ENCODE data around the gene DLGAP1. TPM values are rescaled to one million over a fixed set of nuclear protein-coding genes. Genes with fewer than 3 reads are reported as not detected.

DLGAP1 gene
- total RNA-seq, 1 experiment from 2014 or later, result 0.39 TPM

DNA sequence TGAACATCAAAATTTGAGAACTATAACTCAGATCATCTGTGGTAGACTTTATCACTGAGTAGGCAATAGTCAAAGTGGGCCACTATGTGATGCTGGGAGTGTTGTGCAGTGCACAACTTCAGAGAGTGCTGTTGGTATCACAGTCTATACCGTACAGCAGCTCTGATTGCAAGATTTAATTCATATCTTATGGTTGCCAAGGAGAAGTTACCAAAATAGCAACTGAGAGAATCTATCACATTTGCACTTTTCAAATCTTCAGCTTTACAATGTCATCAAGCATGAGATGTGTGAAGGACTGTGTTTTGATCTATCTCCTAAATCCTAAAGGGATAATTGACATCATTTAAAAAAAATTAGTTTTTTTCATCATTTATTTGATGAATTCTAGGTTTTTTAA is 216.1 kb downstream of the DLGAP1 start:
- H3K27me3 ChIP-seq (ENCODE audit: insufficient read depth, low read length), result no peaks in the 10 kb centered on the region
- peaks cover 0 to 19% of the 10 kb centered on the region in 2 experiments; a peak in 1 of 4 replicates for H3K9me3 ChIP-seq (ENCODE audit: control insufficient read depth in 1 of 2, insufficient read depth in 1 of 2, low read depth in 1 of 2, low read length in 2 of 2)
- no peak overlapping the region for H3K4me2 ChIP-seq (ENCODE audit: low read length)
- CTCF ChIA-PET, result no interaction called here
- H4K20me1 ChIP-seq (ENCODE audit: insufficient read depth), result no peaks in the 10 kb centered on the region; the same call in 1 of the 2 replicates
- no peaks in the 10 kb centered on the region for H3K36me3 ChIP-seq (ENCODE audit: control insufficient read depth in 1 of 2, insufficient read depth in 2 of 2, low read length in 2 of 2)
- POLR2A ChIA-PET, result no interaction called here
- DNase-seq (ENCODE audit: low read depth, low spot score) (no peak), ATAC-seq (no peak)
- H2AFZ ChIP-seq (ENCODE audit: low read depth, low read length, poor library complexity, severe bottlenecking), result no peak overlapping the region
- no peaks in the 10 kb centered on the region for H3K79me2 ChIP-seq (ENCODE audit: insufficient read depth, low read length)
- no peaks in the 10 kb centered on the region for H3K9me2 ChIP-seq (ENCODE audit: insufficient read depth)
- no peaks in the 10 kb centered on the region for H3K4me1 ChIP-seq (ENCODE audit: control insufficient read depth in 1 of 2, insufficient read depth in 2 of 2, low read length in 2 of 2)
- TF ChIP-seq CBX3 (IDR thresholded peaks at IDR 0.05; ENCODE audit: low read depth), result no peak
- no peak for TF ChIP-seq YY1 (IDR thresholded peaks at IDR 0.05; ENCODE audit: extremely low read depth, insufficient replicate concordance, low read depth, low read length)
- TF ChIP-seq EZH2 (IDR thresholded peaks at IDR 0.05), result no peak
- TF ChIP-seq, protein P1, sequence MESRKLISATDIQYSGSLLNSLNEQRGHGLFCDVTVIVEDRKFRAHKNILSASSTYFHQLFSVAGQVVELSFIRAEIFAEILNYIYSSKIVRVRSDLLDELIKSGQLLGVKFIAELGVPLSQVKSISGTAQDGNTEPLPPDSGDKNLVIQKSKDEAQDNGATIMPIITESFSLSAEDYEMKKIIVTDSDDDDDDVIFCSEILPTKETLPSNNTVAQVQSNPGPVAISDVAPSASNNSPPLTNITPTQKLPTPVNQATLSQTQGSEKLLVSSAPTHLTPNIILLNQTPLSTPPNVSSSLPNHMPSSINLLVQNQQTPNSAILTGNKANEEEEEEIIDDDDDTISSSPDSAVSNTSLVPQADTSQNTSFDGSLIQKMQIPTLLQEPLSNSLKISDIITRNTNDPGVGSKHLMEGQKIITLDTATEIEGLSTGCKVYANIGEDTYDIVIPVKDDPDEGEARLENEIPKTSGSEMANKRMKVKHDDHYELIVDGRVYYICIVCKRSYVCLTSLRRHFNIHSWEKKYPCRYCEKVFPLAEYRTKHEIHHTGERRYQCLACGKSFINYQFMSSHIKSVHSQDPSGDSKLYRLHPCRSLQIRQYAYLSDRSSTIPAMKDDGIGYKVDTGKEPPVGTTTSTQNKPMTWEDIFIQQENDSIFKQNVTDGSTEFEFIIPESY (IDR thresholded peaks at IDR 0.05; ENCODE audit: extremely low read depth, insufficient replicate concordance, low read length), result no peak
- H3K9ac ChIP-seq (ENCODE audit: low read length), result no peak overlapping the region
- RAD21 ChIA-PET (ENCODE audit: low non-redundant PET in 1 of 2, low total read pairs in 2 of 2, uncharacterized antibody in 2 of 2, unreplicated experiment in 2 of 2), result no interaction called here
- H3K4me3 ChIP-seq (replicated peaks in 1 of 2; ENCODE audit: low read depth in 1 of 2, low read length in 2 of 2), result no peak overlapping the region
- H3K27ac ChIP-seq (ENCODE audit: low read depth, low read length), result no peak overlapping the region
- intact Hi-C loops (cut with micrococcal nuclease), result no loop called here
- no TSS peak for BruUV-seq (replicated peaks)

DNA sequence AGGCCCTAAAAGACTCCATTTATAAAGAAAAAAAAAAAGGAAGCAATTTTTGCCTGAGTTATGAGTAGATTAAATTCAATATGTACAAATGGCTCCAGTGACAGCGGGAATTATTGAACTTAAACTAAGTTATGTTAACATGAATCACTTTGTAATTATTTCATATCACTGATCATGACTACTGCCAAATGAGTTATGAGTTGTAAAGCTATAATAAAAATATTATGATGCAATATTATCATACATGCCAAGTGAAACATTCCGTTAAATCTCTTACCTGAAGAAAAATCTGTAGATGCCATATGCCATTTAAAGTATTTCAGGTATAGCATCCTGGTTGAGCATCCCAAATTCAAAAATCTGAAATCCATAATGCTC is 217.5 kb downstream of the DLGAP1 start:
- no peak overlapping the region for H2AFZ ChIP-seq (ENCODE audit: low read depth, low read length, poor library complexity, severe bottlenecking)
- BruUV-seq (replicated peaks), result no TSS peak
- TF ChIP-seq ELF1 (IDR thresholded peaks at IDR 0.05; ENCODE audit: borderline replicate concordance, low read depth) (no peak), ZNF274 (IDR thresholded peaks at IDR 0.05; ENCODE audit: low read depth, low read length) (no peak), POLR2AphosphoS5 (IDR thresholded peaks at IDR 0.05; ENCODE audit: low read depth, low read length) (no peak), YY1 (IDR thresholded peaks at IDR 0.05; ENCODE audit: extremely low read depth, insufficient replicate concordance, low read depth, low read length) (no peak), CBX3 (IDR thresholded peaks at IDR 0.05; ENCODE audit: low read depth) (no peak), EGR1 (IDR thresholded peaks at IDR 0.05; ENCODE audit: low read depth) (no peak)
- TF ChIP-seq, protein P2, sequence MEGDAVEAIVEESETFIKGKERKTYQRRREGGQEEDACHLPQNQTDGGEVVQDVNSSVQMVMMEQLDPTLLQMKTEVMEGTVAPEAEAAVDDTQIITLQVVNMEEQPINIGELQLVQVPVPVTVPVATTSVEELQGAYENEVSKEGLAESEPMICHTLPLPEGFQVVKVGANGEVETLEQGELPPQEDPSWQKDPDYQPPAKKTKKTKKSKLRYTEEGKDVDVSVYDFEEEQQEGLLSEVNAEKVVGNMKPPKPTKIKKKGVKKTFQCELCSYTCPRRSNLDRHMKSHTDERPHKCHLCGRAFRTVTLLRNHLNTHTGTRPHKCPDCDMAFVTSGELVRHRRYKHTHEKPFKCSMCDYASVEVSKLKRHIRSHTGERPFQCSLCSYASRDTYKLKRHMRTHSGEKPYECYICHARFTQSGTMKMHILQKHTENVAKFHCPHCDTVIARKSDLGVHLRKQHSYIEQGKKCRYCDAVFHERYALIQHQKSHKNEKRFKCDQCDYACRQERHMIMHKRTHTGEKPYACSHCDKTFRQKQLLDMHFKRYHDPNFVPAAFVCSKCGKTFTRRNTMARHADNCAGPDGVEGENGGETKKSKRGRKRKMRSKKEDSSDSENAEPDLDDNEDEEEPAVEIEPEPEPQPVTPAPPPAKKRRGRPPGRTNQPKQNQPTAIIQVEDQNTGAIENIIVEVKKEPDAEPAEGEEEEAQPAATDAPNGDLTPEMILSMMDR (IDR thresholded peaks at IDR 0.05 in 2 of 3, conservative IDR thresholded peaks at IDR 0.05 in 1 of 3; ENCODE audit: borderline replicate concordance in 1 of 3, insufficient read depth in 1 of 3, low read depth in 2 of 3, low read length in 2 of 3), result no peak
- TF ChIP-seq, protein P3, sequence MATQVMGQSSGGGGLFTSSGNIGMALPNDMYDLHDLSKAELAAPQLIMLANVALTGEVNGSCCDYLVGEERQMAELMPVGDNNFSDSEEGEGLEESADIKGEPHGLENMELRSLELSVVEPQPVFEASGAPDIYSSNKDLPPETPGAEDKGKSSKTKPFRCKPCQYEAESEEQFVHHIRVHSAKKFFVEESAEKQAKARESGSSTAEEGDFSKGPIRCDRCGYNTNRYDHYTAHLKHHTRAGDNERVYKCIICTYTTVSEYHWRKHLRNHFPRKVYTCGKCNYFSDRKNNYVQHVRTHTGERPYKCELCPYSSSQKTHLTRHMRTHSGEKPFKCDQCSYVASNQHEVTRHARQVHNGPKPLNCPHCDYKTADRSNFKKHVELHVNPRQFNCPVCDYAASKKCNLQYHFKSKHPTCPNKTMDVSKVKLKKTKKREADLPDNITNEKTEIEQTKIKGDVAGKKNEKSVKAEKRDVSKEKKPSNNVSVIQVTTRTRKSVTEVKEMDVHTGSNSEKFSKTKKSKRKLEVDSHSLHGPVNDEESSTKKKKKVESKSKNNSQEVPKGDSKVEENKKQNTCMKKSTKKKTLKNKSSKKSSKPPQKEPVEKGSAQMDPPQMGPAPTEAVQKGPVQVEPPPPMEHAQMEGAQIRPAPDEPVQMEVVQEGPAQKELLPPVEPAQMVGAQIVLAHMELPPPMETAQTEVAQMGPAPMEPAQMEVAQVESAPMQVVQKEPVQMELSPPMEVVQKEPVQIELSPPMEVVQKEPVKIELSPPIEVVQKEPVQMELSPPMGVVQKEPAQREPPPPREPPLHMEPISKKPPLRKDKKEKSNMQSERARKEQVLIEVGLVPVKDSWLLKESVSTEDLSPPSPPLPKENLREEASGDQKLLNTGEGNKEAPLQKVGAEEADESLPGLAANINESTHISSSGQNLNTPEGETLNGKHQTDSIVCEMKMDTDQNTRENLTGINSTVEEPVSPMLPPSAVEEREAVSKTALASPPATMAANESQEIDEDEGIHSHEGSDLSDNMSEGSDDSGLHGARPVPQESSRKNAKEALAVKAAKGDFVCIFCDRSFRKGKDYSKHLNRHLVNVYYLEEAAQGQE (IDR thresholded peaks at IDR 0.05; ENCODE audit: low read depth), result no peak

More for the DNA sequence above, 217.5 kb downstream of the DLGAP1 start:
- no peak for ATAC-seq
- Histone ChIP-seq H3K4me1 (ENCODE audit: control insufficient read depth in 1 of 2, insufficient read depth in 2 of 2, low read length in 2 of 2) (no peaks in the 10 kb centered on the region), H3K79me2 (ENCODE audit: insufficient read depth, low read length) (no peaks in the 10 kb centered on the region), H3K36me3 (ENCODE audit: control insufficient read depth in 1 of 2, insufficient read depth in 2 of 2, low read length in 2 of 2) (no peaks in the 10 kb centered on the region), H3K9ac (ENCODE audit: low read length) (no peak overlapping the region), H3K27ac (ENCODE audit: low read depth, low read length) (no peak overlapping the region), H3K9me2 (ENCODE audit: insufficient read depth) (no peaks in the 10 kb centered on the region), H3K9me3 (ENCODE audit: control insufficient read depth in 1 of 2, insufficient read depth in 1 of 2, low read depth in 1 of 2, low read length in 2 of 2) (peaks cover 0 to 19% of the 10 kb centered on the region in 2 experiments; a peak in 1 of 4 replicates), H3K27me3 (ENCODE audit: insufficient read depth, low read length) (no peaks in the 10 kb centered on the region), H3K4me2 (ENCODE audit: low read length) (no peak overlapping the region), H3K4me3 (replicated peaks in 1 of 2; ENCODE audit: low read depth in 1 of 2, low read length in 2 of 2) (no peak overlapping the region), H4K20me1 (ENCODE audit: insufficient read depth) (no peaks in the 10 kb centered on the region; the same call in 1 of the 2 replicates)
- ChIA-PET CTCF (no interaction called here), POLR2A (no interaction called here), RAD21 (ENCODE audit: low non-redundant PET in 1 of 2, low total read pairs in 2 of 2, uncharacterized antibody in 2 of 2, unreplicated experiment in 2 of 2) (no interaction called here)
- intact Hi-C loops (cut with micrococcal nuclease), result no loop called here
- DNase-seq (ENCODE audit: low read depth, low spot score), result no peak

Measured in HCT116 (cell line).